Neural progenitor cell (in vitro differentiated cells): ENCODE data around the gene RALGAPA2. TPM values are rescaled to one million over a fixed set of nuclear protein-coding genes. Genes with fewer than 3 reads are reported as not detected.

Source experiments
- DNase-seq: peaks from one replicate; pipeline ENCODE4 v3.0.0-alpha.2; 2016; ENCODE audit warnings: low spot score
- H2AFZ ChIP-seq: fragments of 200-600 bp; sonication (generic); replicated peaks from 2 replicates; pipeline ENCODE4 v1.6.1; 2016; ENCODE audit warnings: antibody characterized with exemption
- H3F3A ChIP-seq: fragments of 200-600 bp; sonication (generic); 2 replicates; pipeline ENCODE4 v1.6.1; 2016; ENCODE audit warnings: antibody characterized with exemption, low read depth
- H3K27ac ChIP-seq: fragments of 200-600 bp; sonication (generic); 2 replicates; pipeline ENCODE4 v1.5.1; 2016; ENCODE audit warnings: mild to moderate bottlenecking
- H3K27me3 ChIP-seq: fragments of 200-600 bp; sonication (generic); 2 replicates; pipeline ENCODE4 v1.6.1; 2016; ENCODE audit warnings: mild to moderate bottlenecking, moderate library complexity
- H3K36me3 ChIP-seq: fragments of 200-600 bp; sonication (generic); 2 replicates; pipeline ENCODE4 v1.5.1; 2016
- H3K4me1 ChIP-seq: fragments of 200-600 bp; sonication (generic); 2 replicates; pipeline ENCODE4 v1.6.1; 2016; ENCODE audit warnings: mixed run types
- H3K4me2 ChIP-seq: fragments of 200-600 bp; sonication (generic); 2 replicates; pipeline ENCODE4 v1.6.1; 2016
- H3K4me3 ChIP-seq: fragments of 200-600 bp; sonication (generic); 2 replicates; pipeline ENCODE4 v1.5.1; 2016
- H3K79me2 ChIP-seq: fragments of 200-600 bp; sonication (generic); 2 replicates; pipeline ENCODE4 v1.6.1; 2016; ENCODE audit warnings: low read depth
- H3K9ac ChIP-seq: fragments of 200-600 bp; sonication (generic); 2 replicates; pipeline ENCODE4 v1.6.1; 2016
- H3K9me3 ChIP-seq: fragments of 200-600 bp; sonication (generic); 2 replicates; pipeline ENCODE4 v1.5.1; 2016; ENCODE audit warnings: low read depth
- H4K20me1 ChIP-seq: fragments of 200-600 bp; sonication (generic); 2 replicates; pipeline ENCODE4 v1.6.1; 2016; ENCODE audit warnings: low read depth
- H3K27ac Mint-ChIP-seq: 3 replicates; pipeline ENCODE4 v1.8.0; 2021; ENCODE audit warnings: mixed read lengths
- H3K27me3 Mint-ChIP-seq: 2 replicates; pipeline ENCODE4 v1.8.0; 2022; ENCODE audit warnings: low read depth, mild to moderate bottlenecking, inconsistent platforms, moderate library complexity, mixed read lengths; ENCODE audit not compliant: insufficient read depth
- H3K36me3 Mint-ChIP-seq: 3 replicates; pipeline ENCODE4 v1.8.0; 2021; ENCODE audit warnings: mixed read lengths
- H3K4me1 Mint-ChIP-seq: 3 replicates; pipeline ENCODE4 v1.8.0; 2021; ENCODE audit warnings: mixed read lengths
- H3K4me3 Mint-ChIP-seq: 3 replicates; pipeline ENCODE4 v1.8.0; 2021; ENCODE audit warnings: mild to moderate bottlenecking, moderate library complexity, mixed read lengths
- H3K9me3 Mint-ChIP-seq: 3 replicates; pipeline ENCODE4 v1.8.0; 2020; ENCODE audit warnings: mixed read lengths
- EZH2 ChIP-seq: fragments of 200-600 bp; sonication (generic); IDR thresholded peaks from 2 replicates; pipeline ENCODE4 v1.6.1; 2017; ENCODE audit warnings: antibody characterized with exemption, mild to moderate bottlenecking, moderate library complexity
- EZH2phosphoT487 ChIP-seq: fragments of 200-600 bp; sonication (generic); IDR thresholded peaks from 2 replicates; pipeline ENCODE4 v1.6.1; 2017; ENCODE audit warnings: antibody characterized with exemption
- total RNA-seq: library from RNA; depleted of rRNA; stranded (reverse); fragments of >200 nt; gene quantifications from 2 replicates; pipeline ENCODE4 v1.2.3, GENCODE V29; 2015; ENCODE audit warnings: low replicate concordance
- TF ChIP-seq, protein P1 (sequence below): fragments of 200-600 bp; sonication (generic); IDR thresholded peaks from 2 replicates; pipeline ENCODE4 v1.5.1; 2017; ENCODE audit warnings: antibody characterized with exemption, mild to moderate bottlenecking

The RALGAPA2 gene
- total RNA-seq, 1 donor from 2014 or later, result 25.9 TPM

DNA sequence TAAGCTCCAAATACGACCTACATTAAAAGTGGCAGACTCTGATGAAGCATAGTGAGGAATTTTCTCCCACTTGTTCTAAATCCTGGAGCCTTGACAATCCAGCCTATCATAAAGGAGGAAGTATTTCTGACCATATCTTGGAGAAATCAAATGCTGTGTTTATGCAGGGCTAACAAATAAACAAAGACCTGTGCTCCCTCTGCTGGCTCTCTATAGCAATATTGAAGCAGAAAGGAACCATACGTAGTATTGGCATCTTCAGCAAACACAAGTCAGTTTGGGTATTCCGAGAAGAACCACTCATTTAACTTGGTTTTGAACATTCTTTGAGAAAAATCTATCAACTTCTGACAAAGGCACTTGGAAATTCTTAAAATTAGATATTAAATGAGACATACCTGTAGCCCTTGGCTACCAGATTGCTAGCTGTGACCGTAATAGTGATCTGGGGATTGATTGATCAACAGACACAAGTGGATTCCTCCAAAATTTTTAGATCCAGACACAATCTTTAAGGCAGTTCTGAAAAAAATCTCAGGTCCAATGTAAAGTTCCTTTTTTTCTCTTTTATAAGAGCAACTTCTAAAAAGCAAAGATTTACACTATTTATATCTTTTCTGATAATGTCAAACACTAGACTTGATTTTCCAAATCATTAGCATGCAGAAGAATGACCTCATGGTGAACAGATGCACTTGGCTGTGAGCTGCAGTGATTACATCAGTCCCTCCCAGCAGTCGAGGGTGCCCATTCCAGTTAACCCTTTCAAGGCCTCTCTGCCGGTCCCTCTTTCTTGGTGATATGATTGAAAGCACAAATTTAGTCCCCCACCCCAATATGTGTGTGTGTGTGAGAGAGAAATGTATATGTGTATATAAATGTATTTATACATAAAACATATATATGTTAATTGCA, 304.3 kb downstream of the RALGAPA2 start:
- Mint-ChIP-seq H3K4me3 (no peak overlapping the region), H3K27ac (no peak overlapping the region), H3K4me1 (peaks cover 49% of the 10 kb centered on the region), H3K9me3 (no peaks in the 10 kb centered on the region), H3K27me3 (peaks cover 12% of the 10 kb centered on the region), H3K36me3 (no peaks in the 10 kb centered on the region)
- Histone ChIP-seq H3K4me2 (no peak overlapping the region), H3K9me3 (no peaks in the 10 kb centered on the region), H3K27me3 (no peaks in the 10 kb centered on the region), H3K4me1 (peaks cover 39% of the 10 kb centered on the region), H3K79me2 (no peaks in the 10 kb centered on the region), H2AFZ (no peak overlapping the region), H3K9ac (no peak overlapping the region), H3K4me3 (no peak overlapping the region), H3F3A (peaks cover 25% of the 10 kb centered on the region), H4K20me1 (peaks cover 13% of the 10 kb centered on the region), H3K27ac (no peak overlapping the region), H3K36me3 (no peaks in the 10 kb centered on the region)
- TF ChIP-seq, protein P1, sequence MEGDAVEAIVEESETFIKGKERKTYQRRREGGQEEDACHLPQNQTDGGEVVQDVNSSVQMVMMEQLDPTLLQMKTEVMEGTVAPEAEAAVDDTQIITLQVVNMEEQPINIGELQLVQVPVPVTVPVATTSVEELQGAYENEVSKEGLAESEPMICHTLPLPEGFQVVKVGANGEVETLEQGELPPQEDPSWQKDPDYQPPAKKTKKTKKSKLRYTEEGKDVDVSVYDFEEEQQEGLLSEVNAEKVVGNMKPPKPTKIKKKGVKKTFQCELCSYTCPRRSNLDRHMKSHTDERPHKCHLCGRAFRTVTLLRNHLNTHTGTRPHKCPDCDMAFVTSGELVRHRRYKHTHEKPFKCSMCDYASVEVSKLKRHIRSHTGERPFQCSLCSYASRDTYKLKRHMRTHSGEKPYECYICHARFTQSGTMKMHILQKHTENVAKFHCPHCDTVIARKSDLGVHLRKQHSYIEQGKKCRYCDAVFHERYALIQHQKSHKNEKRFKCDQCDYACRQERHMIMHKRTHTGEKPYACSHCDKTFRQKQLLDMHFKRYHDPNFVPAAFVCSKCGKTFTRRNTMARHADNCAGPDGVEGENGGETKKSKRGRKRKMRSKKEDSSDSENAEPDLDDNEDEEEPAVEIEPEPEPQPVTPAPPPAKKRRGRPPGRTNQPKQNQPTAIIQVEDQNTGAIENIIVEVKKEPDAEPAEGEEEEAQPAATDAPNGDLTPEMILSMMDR, result peak; percentile 55
- TF ChIP-seq EZH2phosphoT487, result no peak
- no peak for TF ChIP-seq EZH2
- DNase-seq, result peak; percentile 18

DNA sequence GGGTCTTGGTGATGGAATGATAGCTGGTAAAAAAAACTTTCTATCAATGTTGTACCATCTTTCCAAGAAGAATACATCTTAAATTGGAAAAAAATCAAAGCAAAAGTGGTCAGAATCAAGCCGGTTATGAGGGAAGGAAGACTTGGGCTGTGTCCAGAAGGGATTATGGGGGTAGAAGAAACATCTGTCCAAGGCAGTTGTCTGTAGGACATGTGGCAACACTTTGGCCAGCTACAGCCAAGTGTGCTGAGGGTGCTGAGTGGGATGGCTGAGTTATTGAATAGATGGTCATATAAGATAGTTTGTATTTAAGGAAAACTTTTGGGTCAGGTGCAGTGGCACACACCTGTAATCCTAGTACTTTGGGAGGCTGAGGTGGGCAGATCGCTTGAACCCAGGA, 306.1 kb downstream of the RALGAPA2 start:
- Histone ChIP-seq H3K9ac (no peak overlapping the region), H3K27me3 (no peaks in the 10 kb centered on the region), H2AFZ (no peak overlapping the region), H3K4me2 (no peak overlapping the region), H3K4me1 (peaks cover 20% of the 10 kb centered on the region), H3K4me3 (no peak overlapping the region), H3F3A (peaks cover 6% of the 10 kb centered on the region), H4K20me1 (peaks cover 3% of the 10 kb centered on the region), H3K79me2 (no peaks in the 10 kb centered on the region), H3K9me3 (no peaks in the 10 kb centered on the region), H3K36me3 (no peaks in the 10 kb centered on the region), H3K27ac (no peak overlapping the region)
- H3K4me3 Mint-ChIP-seq, result no peak overlapping the region
- no peak overlapping the region for H3K27ac Mint-ChIP-seq
- no peaks in the 10 kb centered on the region for H3K36me3 Mint-ChIP-seq
- H3K4me1 Mint-ChIP-seq, result peaks cover 30% of the 10 kb centered on the region
- DNase-seq, result no peak
- peaks cover 10% of the 10 kb centered on the region for H3K27me3 Mint-ChIP-seq
- no peaks in the 10 kb centered on the region for H3K9me3 Mint-ChIP-seq
- TF ChIP-seq, protein P1, result no peak
- TF ChIP-seq EZH2 (no peak), EZH2phosphoT487 (no peak)

DNA sequence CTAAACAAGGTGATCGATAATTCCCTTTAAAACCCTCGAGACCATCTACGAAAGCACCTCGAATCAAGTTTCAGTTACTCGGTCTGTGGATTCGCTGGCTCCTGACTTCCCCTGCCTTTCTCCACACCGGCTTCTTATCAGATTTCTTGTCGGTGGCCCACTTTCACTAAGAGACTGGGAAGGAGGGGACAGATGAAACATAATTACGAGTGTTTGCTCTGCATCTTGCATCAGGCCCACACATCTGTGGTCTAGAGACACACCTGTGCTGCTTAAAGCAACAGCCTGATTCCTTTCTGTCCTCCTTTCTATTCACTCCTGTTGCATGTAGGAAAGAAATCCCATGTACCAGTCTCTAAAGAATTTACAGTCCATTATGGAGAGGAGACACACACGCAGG, 306.8 kb downstream of the RALGAPA2 start:
- Histone ChIP-seq H4K20me1 (no peaks in the 10 kb centered on the region), H3K36me3 (no peaks in the 10 kb centered on the region), H3F3A (no peaks in the 10 kb centered on the region), H2AFZ (no peak overlapping the region), H3K4me3 (no peak overlapping the region), H3K4me1 (peaks cover 15% of the 10 kb centered on the region), H3K9me3 (no peaks in the 10 kb centered on the region), H3K27me3 (no peaks in the 10 kb centered on the region), H3K4me2 (no peak overlapping the region), H3K79me2 (no peaks in the 10 kb centered on the region), H3K9ac (no peak overlapping the region), H3K27ac (no peak overlapping the region)
- Mint-ChIP-seq H3K9me3 (no peaks in the 10 kb centered on the region), H3K27me3 (peaks cover 8% of the 10 kb centered on the region), H3K4me1 (peaks cover 23% of the 10 kb centered on the region), H3K27ac (no peak overlapping the region), H3K4me3 (no peak overlapping the region), H3K36me3 (no peaks in the 10 kb centered on the region)
- DNase-seq, result no peak
- TF ChIP-seq EZH2phosphoT487 (no peak), EZH2 (no peak)
- TF ChIP-seq, protein P1, result no peak
